ENCODE results near the gene CPSF3. TPM values are rescaled to one million over a fixed set of nuclear protein-coding genes. Genes with fewer than 3 reads are reported as not detected.
A peak's percentile ranks its signal among the peaks of the same experiment; 100 is the strongest.

The CPSF3 gene
- total RNA-seq, 1 donor from 2014 or later, result 44.0 TPM

- H3K4me3 Mint-ChIP-seq, result no peak overlapping the region
- peaks cover 4% of the 10 kb centered on the region for H3K4me1 Mint-ChIP-seq
- ChIA-PET POLR2A (interaction anchor here (0.6 kb wide), 1 partner anchor 175 kb away, joined by 4 read pairs; no protein-coding TSS in a partner anchor), CTCF (no interaction called here)
- ATAC-seq (ENCODE audit: low read depth) (no peak), DNase-seq (no peak)
- intact Hi-C loops (cut with micrococcal nuclease), result no loop called here
- H3K9me3 Mint-ChIP-seq, result no peaks in the 10 kb centered on the region
- no peaks in the 10 kb centered on the region for H3K27me3 Mint-ChIP-seq
- TF ChIP-seq CTCF (IDR thresholded peaks at IDR 0.05), result no peak
- peaks cover 53% of the 10 kb centered on the region for H3K36me3 Mint-ChIP-seq (ENCODE audit: low read depth)
- H3K27ac Mint-ChIP-seq, result no peak overlapping the region
Observed at GRCh38 chr2:9467687-9468086, 44.2 kb downstream of the CPSF3 start.

GRCh38 chr2:9471206-9471605 lies 47.8 kb downstream of the CPSF3 start:
- Mint-ChIP-seq H3K27ac (no peak overlapping the region), H3K4me1 (peaks cover 21% of the 10 kb centered on the region), H3K4me3 (no peak overlapping the region), H3K36me3 (ENCODE audit: low read depth) (peaks cover 31% of the 10 kb centered on the region), H3K9me3 (no peaks in the 10 kb centered on the region), H3K27me3 (no peaks in the 10 kb centered on the region)
- ChIA-PET POLR2A (interaction anchor here (0.5 to 0.7 kb wide), 2 partner anchors 82 to 948 kb away, joined by 3 to 4 read pairs; no protein-coding TSS in a partner anchor), CTCF (no interaction called here)
- TF ChIP-seq CTCF (IDR thresholded peaks at IDR 0.05), result no peak
- intact Hi-C loops (cut with micrococcal nuclease), result loop anchor here (10.0 kb wide), 1 partner anchor 374 kb away; the partner anchor contains the start of gene TAF1B
- no peak for DNase-seq
- ATAC-seq (ENCODE audit: low read depth), result no peak

- Mint-ChIP-seq H3K27me3 (no peaks in the 10 kb centered on the region), H3K9me3 (no peaks in the 10 kb centered on the region), H3K36me3 (ENCODE audit: low read depth) (peaks cover 31% of the 10 kb centered on the region), H3K4me3 (peak overlapping the region; percentile 19), H3K27ac (peak overlapping the region; percentile 30), H3K4me1 (peaks cover 31% of the 10 kb centered on the region)
- no peak for TF ChIP-seq CTCF (IDR thresholded peaks at IDR 0.05)
- ChIA-PET POLR2A (interaction anchor here (4.2 kb wide), 1 partner anchor 83 kb away, joined by 31 read pairs; the partner anchor contains the start of gene ADAM17), CTCF (no interaction called here)
- DNase-seq, result no peak
- no peak for ATAC-seq (ENCODE audit: low read depth)
- intact Hi-C loops (cut with micrococcal nuclease), result loop anchor here (10.0 kb wide), 1 partner anchor 372 kb away; the partner anchor contains the start of gene TAF1B
Observed at GRCh38 chr2:9472511-9472910, 49.1 kb downstream of the CPSF3 start.

GRCh38 chr2:9473308-9473984 lies 50.0 kb downstream of the CPSF3 start:
- Mint-ChIP-seq H3K36me3 (ENCODE audit: low read depth) (peaks cover 27% of the 10 kb centered on the region), H3K4me1 (peaks cover 34% of the 10 kb centered on the region), H3K9me3 (no peaks in the 10 kb centered on the region), H3K27me3 (no peaks in the 10 kb centered on the region), H3K4me3 (peak overlapping the region; percentile 80), H3K27ac (peak overlapping the region; percentile 7)
- TF ChIP-seq CTCF (IDR thresholded peaks at IDR 0.05), result no peak
- ChIA-PET POLR2A (interaction anchor here (0.7 to 4.2 kb wide), 4 partner anchors 17 to 157 kb away, joined by 3 to 31 read pairs (median 15); partner anchors contain the start of genes ADAM17 and YWHAQ), CTCF (interaction anchor here (0.7 to 1.0 kb wide), 2 partner anchors 82 to 157 kb away, joined by 3 to 5 read pairs; partner anchors contain the start of gene ADAM17)
- intact Hi-C loops (cut with micrococcal nuclease), result loop anchor here (10.0 kb wide), 1 partner anchor 371 kb away; the partner anchor contains the start of gene TAF1B
- no peak for ATAC-seq (ENCODE audit: low read depth)
- DNase-seq, result peak; percentile 19

- no peak for DNase-seq
- H3K4me3 Mint-ChIP-seq, result peak overlapping the region; percentile 80
- TF ChIP-seq CTCF (IDR thresholded peaks at IDR 0.05), result no peak
- peak overlapping the region; percentile 61 for H3K27ac Mint-ChIP-seq
- intact Hi-C loops (cut with micrococcal nuclease), result loop anchor here (1.0 to 10.0 kb wide), 4 partner anchors 51 to 371 kb away; partner anchors contain the start of genes CPSF3, ITGB1BP1 and TAF1B
- H3K4me1 Mint-ChIP-seq, result peaks cover 36% of the 10 kb centered on the region
- peak; percentile 36 for ATAC-seq (ENCODE audit: low read depth)
- ChIA-PET POLR2A (interaction anchor here (0.7 to 4.2 kb wide), 4 partner anchors 17 to 157 kb away, joined by 3 to 31 read pairs (median 15); partner anchors contain the start of genes ADAM17 and YWHAQ), CTCF (interaction anchor here (0.7 to 1.0 kb wide), 2 partner anchors 82 to 156 kb away, joined by 3 to 5 read pairs; partner anchors contain the start of gene ADAM17)
- no peaks in the 10 kb centered on the region for H3K9me3 Mint-ChIP-seq
- H3K27me3 Mint-ChIP-seq, result no peaks in the 10 kb centered on the region
- peaks cover 30% of the 10 kb centered on the region for H3K36me3 Mint-ChIP-seq (ENCODE audit: low read depth)
Observed at GRCh38 chr2:9473985-9474360, 50.5 kb downstream of the CPSF3 start.

Data from activated B cell treated with CpG ODN at 0.5 μM for 24 hours (primary cell).